Natural killer cell (primary cell): ENCODE data around the gene PEX13. TPM values are rescaled to one million over a fixed set of nuclear protein-coding genes. Genes with fewer than 3 reads are reported as not detected.
"Not testable (repeated sequence)": the region's sequence is repeated elsewhere in the genome, so short reads cannot be mapped to it uniquely, and the experiment has no call there.

Experiments used
- ATAC-seq, 3 donors: fragments of 150-1000 bp in 2 of 3; fragments of 200-7000 bp in 1 of 3; cut with Tn5 transposase; 1 replicate in 1 of 3; 2 replicates in 2 of 3; pipeline ENCODE4 v1.10.0; 2021; ENCODE audit warnings: mild to moderate bottlenecking in 2 of 3, moderate library complexity in 2 of 3
- DNase-seq, 2 donors: peaks; one replicate each; pipeline versions ENCODE4 v3.0.0 to v3.0.0-alpha.2; 2013 to 2021; ENCODE audit warnings: mixed read lengths in 1 of 2
- H3K27ac ChIP-seq: one replicate; pipeline ENCODE4 v1.5.1; 2013; ENCODE audit warnings: mild to moderate bottlenecking, low read length
- H3K27me3 ChIP-seq: one replicate; pipeline ENCODE4 v1.6.1; 2013; ENCODE audit warnings: low read length; ENCODE audit not compliant: control insufficient read depth, insufficient read depth
- H3K36me3 ChIP-seq: one replicate; pipeline ENCODE4 v1.6.1; 2013; ENCODE audit warnings: low read length; ENCODE audit not compliant: control insufficient read depth, insufficient read depth
- H3K4me1 ChIP-seq: one replicate; pipeline ENCODE4 v1.6.1; 2013; ENCODE audit warnings: low read length; ENCODE audit not compliant: control insufficient read depth, insufficient read depth
- H3K4me3 ChIP-seq: one replicate; pipeline ENCODE4 v1.5.1; 2013; ENCODE audit warnings: low read length
- H3K9me3 ChIP-seq: one replicate; pipeline ENCODE4 v1.6.1; 2013; ENCODE audit warnings: low read length; ENCODE audit not compliant: control insufficient read depth, insufficient read depth
- H3K27ac Mint-ChIP-seq, 2 donors: one replicate each; pipeline ENCODE4 v1.8.0; 2022; ENCODE audit warnings: mild to moderate bottlenecking in 2 of 2, mixed read lengths in 2 of 2, moderate library complexity in 1 of 2
- H3K27me3 Mint-ChIP-seq, 2 donors: one replicate each; pipeline ENCODE4 v1.8.0; 2022; ENCODE audit warnings: low read depth in 2 of 2, mixed read lengths in 2 of 2
- H3K36me3 Mint-ChIP-seq: one replicate; pipeline ENCODE4 v1.8.0; 2022; ENCODE audit warnings: mixed read lengths
- H3K4me1 Mint-ChIP-seq, 2 donors: one replicate each; pipeline ENCODE4 v1.8.0; 2022; ENCODE audit warnings: mixed read lengths in 2 of 2
- H3K4me3 Mint-ChIP-seq: one replicate; pipeline ENCODE4 v1.8.0; 2022; ENCODE audit warnings: mild to moderate bottlenecking, moderate library complexity, mixed read lengths
- H3K9me3 Mint-ChIP-seq, 2 donors: one replicate each; pipeline ENCODE4 v1.8.0; 2022; ENCODE audit warnings: mixed read lengths in 2 of 2
- WGBS: methylation state at CpG from one replicate; pipeline ENCODE4 v1.1.7; 2013; ENCODE audit warnings: missing lambda C conversion rate; ENCODE audit not compliant: insufficient coverage; 5-methylcytosine and 5-hydroxymethylcytosine counted together
- intact Hi-C: fragments of 100-400 bp; cut with micrococcal nuclease; formaldehyde crosslinking; loops from one replicate; pipeline ENCODE4 v1.14.2; 2022
- total RNA-seq, 4 donors: library from RNA; stranded (reverse); fragments of 120-200 nt in 1 of 4; gene quantifications; one replicate each; pipeline versions ENCODE4 v1.2.3 to v1.2.4, GENCODE V29; 2013 to 2022
- TF ChIP-seq, protein P1 (sequence below): fragments of 200-600 bp; IDR thresholded peaks from one replicate; pipeline ENCODE4 v1.8.0; 2022; ENCODE audit warnings: antibody characterized with exemption

PEX13 gene
- total RNA-seq, 3 donors from 2014 or later (not counting 1 experiment from before 2014, with no cell fraction given), result 15.8 to 18.1 (median 17.9) TPM

DNA sequence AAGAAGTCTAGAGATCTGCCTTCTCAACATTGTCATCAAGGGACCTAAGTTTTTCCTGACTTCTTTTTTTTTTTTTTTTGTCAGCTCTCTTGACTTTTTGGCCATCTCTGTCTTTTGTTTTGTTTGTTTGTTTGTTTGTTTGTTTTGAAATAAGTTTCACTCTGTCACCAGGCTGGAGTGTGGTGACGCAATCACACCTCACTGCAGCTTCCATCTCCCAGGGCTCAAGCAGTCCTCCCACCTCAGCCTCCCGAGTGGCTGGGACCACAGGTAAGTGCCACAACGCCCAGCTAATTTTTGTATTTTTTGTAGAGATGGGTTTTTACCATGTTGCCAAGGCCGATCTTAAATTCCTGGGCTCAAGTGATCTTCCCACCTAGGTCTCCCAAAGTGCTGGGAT lies 6.2 kb downstream of the PEX13 start:
- Mint-ChIP-seq H3K4me3 (no peak overlapping the region), H3K36me3 (no peaks in the 10 kb centered on the region), H3K27ac (peak overlapping the region; percentile 3 to 10), H3K9me3 (no peaks in the 10 kb centered on the region), H3K27me3 (no peaks in the 10 kb centered on the region), H3K4me1 (peaks cover 48 to 51% of the 10 kb centered on the region in 2 donors)
- ATAC-seq, result no peak
- peaks cover 10% of the 10 kb centered on the region for H3K4me1 ChIP-seq
- H3K36me3 ChIP-seq, result peaks cover 3% of the 10 kb centered on the region
- no peak overlapping the region for H3K4me3 ChIP-seq
- no peaks in the 10 kb centered on the region for H3K9me3 ChIP-seq
- DNase-seq, result no peak
- no peak overlapping the region for H3K27ac ChIP-seq
- WGBS, result 92% methylated on average over 1 of the region's 4 CpGs
- H3K27me3 ChIP-seq, result no peaks in the 10 kb centered on the region
- intact Hi-C loops, result no loop called here
- TF ChIP-seq, protein P1, sequence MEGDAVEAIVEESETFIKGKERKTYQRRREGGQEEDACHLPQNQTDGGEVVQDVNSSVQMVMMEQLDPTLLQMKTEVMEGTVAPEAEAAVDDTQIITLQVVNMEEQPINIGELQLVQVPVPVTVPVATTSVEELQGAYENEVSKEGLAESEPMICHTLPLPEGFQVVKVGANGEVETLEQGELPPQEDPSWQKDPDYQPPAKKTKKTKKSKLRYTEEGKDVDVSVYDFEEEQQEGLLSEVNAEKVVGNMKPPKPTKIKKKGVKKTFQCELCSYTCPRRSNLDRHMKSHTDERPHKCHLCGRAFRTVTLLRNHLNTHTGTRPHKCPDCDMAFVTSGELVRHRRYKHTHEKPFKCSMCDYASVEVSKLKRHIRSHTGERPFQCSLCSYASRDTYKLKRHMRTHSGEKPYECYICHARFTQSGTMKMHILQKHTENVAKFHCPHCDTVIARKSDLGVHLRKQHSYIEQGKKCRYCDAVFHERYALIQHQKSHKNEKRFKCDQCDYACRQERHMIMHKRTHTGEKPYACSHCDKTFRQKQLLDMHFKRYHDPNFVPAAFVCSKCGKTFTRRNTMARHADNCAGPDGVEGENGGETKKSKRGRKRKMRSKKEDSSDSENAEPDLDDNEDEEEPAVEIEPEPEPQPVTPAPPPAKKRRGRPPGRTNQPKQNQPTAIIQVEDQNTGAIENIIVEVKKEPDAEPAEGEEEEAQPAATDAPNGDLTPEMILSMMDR, result no peak

DNA sequence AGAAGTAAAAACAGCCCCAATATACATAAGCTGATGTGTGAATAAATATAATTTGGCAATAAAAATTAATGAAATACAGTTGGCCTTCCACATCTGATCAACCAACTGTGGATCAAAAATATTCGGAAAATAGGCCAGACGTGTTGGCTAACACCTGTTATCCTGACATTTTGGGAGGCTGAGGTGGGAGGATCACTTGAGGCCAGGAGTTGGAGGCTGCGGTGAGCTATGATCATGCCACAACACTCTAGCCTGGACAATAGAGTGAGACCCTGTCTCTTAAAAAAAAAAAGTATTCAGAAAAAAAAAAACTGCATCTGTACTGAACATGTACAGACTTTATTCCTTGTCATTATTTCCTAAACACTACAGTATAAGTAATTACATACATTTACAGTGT lies 12.0 kb downstream of the PEX13 start:
- DNase-seq, result no peak
- WGBS, result 94% methylated on average over 3 of the region's 3 CpGs
- Histone ChIP-seq H3K4me3 (no peak overlapping the region), H3K4me1 (peaks cover 5% of the 10 kb centered on the region), H3K9me3 (no peaks in the 10 kb centered on the region), H3K27ac (no peak overlapping the region), H3K36me3 (peaks cover 25% of the 10 kb centered on the region), H3K27me3 (no peaks in the 10 kb centered on the region)
- Mint-ChIP-seq H3K27me3 (no peaks in the 10 kb centered on the region), H3K4me1 (peaks cover 20 to 27% of the 10 kb centered on the region in 2 donors), H3K36me3 (peaks cover 17% of the 10 kb centered on the region), H3K9me3 (no peaks in the 10 kb centered on the region), H3K4me3 (no peak overlapping the region), H3K27ac (peak overlapping the region in 1 of 2 donors; percentile 38)
- intact Hi-C loops, result no loop called here
- no peak for ATAC-seq
- TF ChIP-seq, protein P1, result no peak

DNA sequence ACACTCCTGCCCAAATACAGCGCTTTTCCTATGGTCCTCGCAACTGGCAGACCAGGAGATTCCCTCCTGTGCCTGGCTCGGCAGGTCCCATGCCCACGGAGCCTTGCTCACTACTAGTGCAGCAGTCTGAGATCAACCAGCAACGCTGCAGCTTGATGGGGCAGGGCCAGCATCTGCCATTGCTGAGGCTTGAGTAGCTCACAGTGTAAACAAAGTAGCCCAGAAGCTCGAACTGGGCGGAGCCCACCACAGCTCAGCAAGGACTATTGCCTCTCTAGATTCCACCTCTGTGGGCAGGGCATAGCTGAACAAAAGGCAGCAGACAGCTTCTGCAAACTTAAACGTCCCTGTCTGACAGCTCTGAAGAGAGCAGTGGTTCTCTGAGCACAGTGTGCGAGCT lies 17.1 kb downstream of the PEX13 start:
- H3K9me3 Mint-ChIP-seq, H3K9me3 ChIP-seq, H3K4me1 ChIP-seq, H3K27me3 ChIP-seq, H3K27ac ChIP-seq, H3K4me3 Mint-ChIP-seq, H3K27ac Mint-ChIP-seq, DNase-seq, H3K27me3 Mint-ChIP-seq, ATAC-seq, H3K4me3 ChIP-seq, intact Hi-C loops: not testable (repeated sequence)
- 95% methylated on average over 9 of the region's 9 CpGs for WGBS
- H3K36me3 ChIP-seq, result peaks cover 32% of the 10 kb centered on the region
- Mint-ChIP-seq H3K36me3 (peaks cover 17% of the 10 kb centered on the region), H3K4me1 (peaks cover 10 to 13% of the 10 kb centered on the region in 2 donors)

DNA sequence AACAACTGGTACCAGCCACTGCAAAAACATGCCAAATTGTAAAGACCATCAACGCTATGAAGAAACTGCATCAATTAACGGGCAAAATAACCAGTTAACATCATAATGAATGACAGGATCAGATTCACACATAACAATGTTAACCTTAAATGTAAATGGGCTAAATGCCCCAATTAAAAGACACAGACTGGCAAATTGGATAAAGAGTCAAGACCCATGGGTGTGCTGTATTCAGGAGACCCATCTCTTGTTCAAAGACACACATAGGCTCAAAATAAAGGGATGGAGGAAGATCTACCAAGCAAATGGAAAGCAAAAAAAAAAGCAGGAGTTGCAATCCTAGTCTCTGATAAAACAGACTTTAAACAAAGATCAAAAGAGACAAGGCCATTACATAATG lies 19.1 kb downstream of the PEX13 start:
- Mint-ChIP-seq H3K4me1 (peaks cover 8 to 24% of the 10 kb centered on the region in 2 donors), H3K36me3 (peaks cover 14% of the 10 kb centered on the region)

More for the DNA sequence above, 19.1 kb downstream of the PEX13 start:
- H3K27ac Mint-ChIP-seq, ATAC-seq, H3K27me3 ChIP-seq, H3K4me1 ChIP-seq, H3K9me3 Mint-ChIP-seq, DNase-seq, H3K9me3 ChIP-seq, H3K27me3 Mint-ChIP-seq, H3K4me3 ChIP-seq, H3K4me3 Mint-ChIP-seq, intact Hi-C loops, H3K27ac ChIP-seq: not testable (repeated sequence)
- H3K36me3 ChIP-seq, result peaks cover 29% of the 10 kb centered on the region
- 100% methylated on average over 2 of the region's 2 CpGs for WGBS
